NB4 (cell line): ENCODE measurements around the gene VPS39.

Source experiments
- MYC ChIP-seq: IDR thresholded peaks from 2 replicates; pipeline ENCODE4 v1.6.1; 2011; ENCODE audit warnings: low read depth, low read length
- POLR2A ChIP-seq: IDR thresholded peaks from 2 replicates; pipeline ENCODE4 v1.6.1; 2011; ENCODE audit warnings: mild to moderate bottlenecking; ENCODE audit not compliant: insufficient read length; ENCODE audit errors: extremely low read depth
- TF ChIP-seq, protein P1 (sequence below): IDR thresholded peaks from one replicate; pipeline ENCODE4 v1.5.1; 2012; ENCODE audit warnings: low read depth, low read length

GRCh38 chr15:42163291-42163690 lies 44.8 kb downstream of the VPS39 start:
- TF ChIP-seq, protein P1, sequence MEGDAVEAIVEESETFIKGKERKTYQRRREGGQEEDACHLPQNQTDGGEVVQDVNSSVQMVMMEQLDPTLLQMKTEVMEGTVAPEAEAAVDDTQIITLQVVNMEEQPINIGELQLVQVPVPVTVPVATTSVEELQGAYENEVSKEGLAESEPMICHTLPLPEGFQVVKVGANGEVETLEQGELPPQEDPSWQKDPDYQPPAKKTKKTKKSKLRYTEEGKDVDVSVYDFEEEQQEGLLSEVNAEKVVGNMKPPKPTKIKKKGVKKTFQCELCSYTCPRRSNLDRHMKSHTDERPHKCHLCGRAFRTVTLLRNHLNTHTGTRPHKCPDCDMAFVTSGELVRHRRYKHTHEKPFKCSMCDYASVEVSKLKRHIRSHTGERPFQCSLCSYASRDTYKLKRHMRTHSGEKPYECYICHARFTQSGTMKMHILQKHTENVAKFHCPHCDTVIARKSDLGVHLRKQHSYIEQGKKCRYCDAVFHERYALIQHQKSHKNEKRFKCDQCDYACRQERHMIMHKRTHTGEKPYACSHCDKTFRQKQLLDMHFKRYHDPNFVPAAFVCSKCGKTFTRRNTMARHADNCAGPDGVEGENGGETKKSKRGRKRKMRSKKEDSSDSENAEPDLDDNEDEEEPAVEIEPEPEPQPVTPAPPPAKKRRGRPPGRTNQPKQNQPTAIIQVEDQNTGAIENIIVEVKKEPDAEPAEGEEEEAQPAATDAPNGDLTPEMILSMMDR, result no peak
- no peak for TF ChIP-seq POLR2A
- TF ChIP-seq MYC, result no peak
